ENCODE measurements around the gene MPPED2. TPM values are rescaled to one million over a fixed set of nuclear protein-coding genes. Genes with fewer than 3 reads are reported as not detected.

The MPPED2 gene
- total RNA-seq, 1 donor from 2014 or later: 25.9 TPM

DNA sequence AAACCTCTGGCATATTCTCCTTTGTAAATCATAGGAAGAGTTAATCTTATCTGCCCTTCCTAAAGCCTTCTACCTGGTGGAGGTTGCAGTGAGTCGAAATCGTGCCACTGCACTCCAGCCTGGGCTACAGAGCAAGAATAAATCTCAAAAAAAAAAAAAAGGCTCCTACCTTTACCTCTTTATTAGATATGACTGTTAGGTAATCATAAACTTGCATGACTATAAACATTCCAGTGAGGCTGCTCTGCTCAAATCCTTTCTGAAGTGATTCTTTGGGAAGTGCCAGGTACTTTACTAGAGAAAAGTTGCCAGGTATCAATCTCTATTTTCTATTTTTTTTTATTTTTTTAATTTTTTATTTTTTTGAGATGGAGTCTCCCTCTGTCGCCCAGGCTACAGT, 59.6 kb downstream of the MPPED2 start:
- TF ChIP-seq CTCF (IDR thresholded peaks at IDR 0.05; ENCODE audit: unreplicated experiment): no peak
- Mint-ChIP-seq H3K27ac (no peak overlapping the region), H3K27me3 (no peaks in the 10 kb centered on the region), H3K36me3 (ENCODE audit: insufficient read depth) (no peaks in the 10 kb centered on the region), H3K4me3 (ENCODE audit: low read depth) (no peak overlapping the region), H3K4me1 (ENCODE audit: low read depth) (peaks cover 20% of the 10 kb centered on the region), H3K9me3 (ENCODE audit: low read depth) (no peaks in the 10 kb centered on the region)
- no peak for DNase-seq (ENCODE audit: low spot score, unreplicated experiment)

- Mint-ChIP-seq H3K27ac (no peak overlapping the region), H3K4me1 (ENCODE audit: low read depth) (peaks cover 21% of the 10 kb centered on the region), H3K4me3 (ENCODE audit: low read depth) (no peak overlapping the region), H3K27me3 (no peaks in the 10 kb centered on the region), H3K36me3 (ENCODE audit: insufficient read depth) (no peaks in the 10 kb centered on the region), H3K9me3 (ENCODE audit: low read depth) (no peaks in the 10 kb centered on the region)
- no peak for TF ChIP-seq CTCF (IDR thresholded peaks at IDR 0.05; ENCODE audit: unreplicated experiment)
- DNase-seq (ENCODE audit: low spot score, unreplicated experiment): no peak
These were observed 63.5 kb downstream of the MPPED2 start for GRCh38 chr11:30522536-30523243.

DNA sequence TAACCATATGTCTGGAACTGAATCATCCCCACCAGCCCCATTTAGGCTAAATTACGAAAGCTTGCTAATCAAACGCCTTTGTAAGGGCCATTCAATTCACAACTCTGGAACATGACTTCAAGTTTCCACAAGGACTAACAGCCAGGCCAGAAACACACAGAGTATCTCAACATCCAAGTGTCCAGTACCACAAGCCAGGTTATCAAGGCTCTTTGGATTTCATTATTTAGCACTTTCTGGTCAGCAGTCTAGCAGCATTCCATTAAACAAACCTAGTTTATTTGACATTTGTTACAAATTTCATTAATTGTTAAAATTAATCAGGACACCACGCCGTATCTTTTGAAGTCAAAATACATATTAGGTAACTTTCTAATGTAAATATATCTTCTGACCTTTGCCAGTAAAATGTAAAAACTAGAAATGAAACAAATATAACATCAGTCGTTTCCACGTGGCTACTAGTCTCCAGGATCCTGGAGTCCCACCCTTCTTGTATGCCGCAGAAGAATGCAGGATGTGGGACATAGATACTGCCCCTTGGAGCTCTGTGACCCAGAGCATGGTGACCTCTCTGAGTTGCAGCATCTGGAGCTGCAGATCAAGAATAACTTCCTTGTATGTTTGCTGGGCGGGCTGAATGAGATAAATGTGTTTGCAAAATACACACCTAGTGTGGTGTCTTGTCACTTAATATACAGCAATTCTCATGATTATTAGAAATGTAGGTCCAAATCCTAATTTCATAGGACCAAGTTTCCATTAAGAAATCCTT, 64.7 kb downstream of the MPPED2 start:
- H3K4me1 Mint-ChIP-seq (ENCODE audit: low read depth): peaks cover 18% of the 10 kb centered on the region
- no peaks in the 10 kb centered on the region for H3K9me3 Mint-ChIP-seq (ENCODE audit: low read depth)
- H3K27me3 Mint-ChIP-seq: no peaks in the 10 kb centered on the region
- no peak for TF ChIP-seq CTCF (IDR thresholded peaks at IDR 0.05; ENCODE audit: unreplicated experiment)
- no peak for DNase-seq (ENCODE audit: low spot score, unreplicated experiment)
- H3K36me3 Mint-ChIP-seq (ENCODE audit: insufficient read depth): no peaks in the 10 kb centered on the region
- H3K4me3 Mint-ChIP-seq (ENCODE audit: low read depth): no peak overlapping the region
- no peak overlapping the region for H3K27ac Mint-ChIP-seq

GRCh38 chr11:30513087-30513486, 73.1 kb downstream of the MPPED2 start:
- Mint-ChIP-seq H3K4me1 (ENCODE audit: low read depth) (peaks cover 13% of the 10 kb centered on the region), H3K4me3 (ENCODE audit: low read depth) (no peak overlapping the region), H3K9me3 (ENCODE audit: low read depth) (no peaks in the 10 kb centered on the region), H3K27ac (no peak overlapping the region), H3K27me3 (no peaks in the 10 kb centered on the region), H3K36me3 (ENCODE audit: insufficient read depth) (no peaks in the 10 kb centered on the region)
- no peak for TF ChIP-seq CTCF (IDR thresholded peaks at IDR 0.05; ENCODE audit: unreplicated experiment)
- DNase-seq (ENCODE audit: low spot score, unreplicated experiment): no peak

DNA sequence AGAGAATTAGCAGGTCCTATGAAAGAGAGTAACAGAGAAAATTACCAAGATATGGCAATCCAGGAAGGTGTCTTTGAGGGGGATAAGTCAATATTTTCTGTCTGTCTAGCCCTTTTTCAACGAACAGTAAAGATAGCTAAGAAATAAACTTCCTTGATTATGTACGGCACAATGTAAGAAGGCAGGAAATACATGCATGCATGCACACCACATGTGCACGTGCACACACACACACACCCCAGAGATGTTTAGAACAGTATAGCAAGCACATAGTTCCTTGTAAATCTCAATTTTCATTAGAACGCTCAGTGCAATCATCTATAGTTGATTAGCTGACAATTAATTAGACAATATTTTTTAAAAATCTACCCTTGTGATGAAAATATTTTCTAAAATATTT, 74.7 kb downstream of the MPPED2 start:
- H3K4me1 Mint-ChIP-seq (ENCODE audit: low read depth): peaks cover 13% of the 10 kb centered on the region
- no peak for DNase-seq (ENCODE audit: low spot score, unreplicated experiment)
- no peak overlapping the region for H3K4me3 Mint-ChIP-seq (ENCODE audit: low read depth)
- no peaks in the 10 kb centered on the region for H3K36me3 Mint-ChIP-seq (ENCODE audit: insufficient read depth)
- no peak overlapping the region for H3K27ac Mint-ChIP-seq
- TF ChIP-seq CTCF (IDR thresholded peaks at IDR 0.05; ENCODE audit: unreplicated experiment): no peak
- no peaks in the 10 kb centered on the region for H3K9me3 Mint-ChIP-seq (ENCODE audit: low read depth)
- H3K27me3 Mint-ChIP-seq: no peaks in the 10 kb centered on the region
